Measurements from ENCODE around the gene TMPRSS13.
"Not testable (repeated sequence)": the region's sequence is repeated elsewhere in the genome, so short reads cannot be mapped to it uniquely, and the experiment has no call there.

DNA sequence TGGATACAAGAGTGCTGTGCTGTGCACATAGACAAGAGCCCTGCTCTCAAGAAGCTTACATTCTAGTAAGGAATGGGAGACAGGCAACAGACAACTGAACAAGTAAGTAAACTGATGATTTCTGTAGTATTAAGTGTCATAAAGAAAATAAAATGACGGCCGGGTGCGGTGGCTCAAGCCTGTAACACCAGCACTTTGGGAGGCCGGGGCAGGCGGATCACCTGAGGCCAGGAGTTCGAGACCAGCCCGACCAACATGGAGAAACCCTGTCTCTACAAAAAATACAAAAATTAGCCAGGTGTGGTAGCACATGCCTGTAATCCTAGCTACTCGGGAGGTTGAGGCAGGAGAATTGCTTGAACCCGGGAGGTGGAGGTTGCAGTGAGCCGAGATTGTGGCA, 18.5 kb upstream of the TMPRSS13 start:
- TF ChIP-seq, protein P1, sequence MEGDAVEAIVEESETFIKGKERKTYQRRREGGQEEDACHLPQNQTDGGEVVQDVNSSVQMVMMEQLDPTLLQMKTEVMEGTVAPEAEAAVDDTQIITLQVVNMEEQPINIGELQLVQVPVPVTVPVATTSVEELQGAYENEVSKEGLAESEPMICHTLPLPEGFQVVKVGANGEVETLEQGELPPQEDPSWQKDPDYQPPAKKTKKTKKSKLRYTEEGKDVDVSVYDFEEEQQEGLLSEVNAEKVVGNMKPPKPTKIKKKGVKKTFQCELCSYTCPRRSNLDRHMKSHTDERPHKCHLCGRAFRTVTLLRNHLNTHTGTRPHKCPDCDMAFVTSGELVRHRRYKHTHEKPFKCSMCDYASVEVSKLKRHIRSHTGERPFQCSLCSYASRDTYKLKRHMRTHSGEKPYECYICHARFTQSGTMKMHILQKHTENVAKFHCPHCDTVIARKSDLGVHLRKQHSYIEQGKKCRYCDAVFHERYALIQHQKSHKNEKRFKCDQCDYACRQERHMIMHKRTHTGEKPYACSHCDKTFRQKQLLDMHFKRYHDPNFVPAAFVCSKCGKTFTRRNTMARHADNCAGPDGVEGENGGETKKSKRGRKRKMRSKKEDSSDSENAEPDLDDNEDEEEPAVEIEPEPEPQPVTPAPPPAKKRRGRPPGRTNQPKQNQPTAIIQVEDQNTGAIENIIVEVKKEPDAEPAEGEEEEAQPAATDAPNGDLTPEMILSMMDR (IDR thresholded peaks at IDR 0.05; ENCODE audit: borderline replicate concordance, extremely low read depth, low read length, poor library complexity, severe bottlenecking) = not testable (repeated sequence)
- not testable (repeated sequence) for TF ChIP-seq EZH2 (IDR thresholded peaks at IDR 0.05; ENCODE audit: borderline replicate concordance, low read depth, low read length, severe bottlenecking)
